ENCODE data around the gene GPN1.
A peak's percentile ranks its signal among the peaks of the same experiment; 100 is the strongest.
"Not testable (repeated sequence)": the region's sequence is repeated elsewhere in the genome, so short reads cannot be mapped to it uniquely, and the experiment has no call there.

GPN1 gene

GRCh38 chr2:27672723-27673486, 44.1 kb downstream of the GPN1 start:
- DNase-seq, result no peak

GRCh38 chr2:27680571-27680970, 51.7 kb downstream of the GPN1 start:
- DNase-seq, result no peak

- DNase-seq, result no peak
Observed at GRCh38 chr2:27681841-27682240, 53.0 kb downstream of the GPN1 start.

- not testable (repeated sequence) for DNase-seq
Observed at GRCh38 chr2:27682334-27682771, 53.5 kb downstream of the GPN1 start.

GRCh38 chr2:27683390-27684071, 54.7 kb downstream of the GPN1 start:
- DNase-seq, result peak; percentile 84 to 87

- DNase-seq, result not testable (repeated sequence)
Observed at GRCh38 chr2:27685006-27685405, 56.2 kb downstream of the GPN1 start.

- no peak for DNase-seq
Observed at GRCh38 chr2:27685577-27685976, 56.7 kb downstream of the GPN1 start.

- no peak for DNase-seq
Observed at GRCh38 chr2:27687232-27687631, 58.4 kb downstream of the GPN1 start.

- no peak for DNase-seq
Observed at GRCh38 chr2:27689424-27689823, 60.6 kb downstream of the GPN1 start.

- no peak for DNase-seq
Observed at GRCh38 chr2:27690052-27690451, 61.2 kb downstream of the GPN1 start.

GRCh38 chr2:27697660-27698059, 68.8 kb downstream of the GPN1 start:
- DNase-seq, result no peak
